Left renal pelvis (tissue), 4 donors: Measurements from ENCODE around the gene GTPBP6. TPM values are rescaled to one million over a fixed set of nuclear protein-coding genes. Genes with fewer than 3 reads are reported as not detected.
"Not testable (repeated sequence)": the region's sequence is repeated elsewhere in the genome, so short reads cannot be mapped to it uniquely, and the experiment has no call there.

Experiments
- DNase-seq, 4 donors: peaks; one replicate each; pipeline ENCODE4 v3.0.0-alpha.2; 2013; ENCODE audit warnings: low read depth in 4 of 4, low spot score in 3 of 4
- polyA plus RNA-seq, 4 donors: library from polyadenylated mRNA; unstranded; fragments of 120-200 nt; gene quantifications; one replicate each; pipeline ENCODE4 v1.2.1, GENCODE V29; 2013; ENCODE audit not compliant: insufficient read length in 4 of 4

GTPBP6 gene
- polyA plus RNA-seq, 4 donors: 34.7 to 68.3 (median 42.6) TPM

DNA sequence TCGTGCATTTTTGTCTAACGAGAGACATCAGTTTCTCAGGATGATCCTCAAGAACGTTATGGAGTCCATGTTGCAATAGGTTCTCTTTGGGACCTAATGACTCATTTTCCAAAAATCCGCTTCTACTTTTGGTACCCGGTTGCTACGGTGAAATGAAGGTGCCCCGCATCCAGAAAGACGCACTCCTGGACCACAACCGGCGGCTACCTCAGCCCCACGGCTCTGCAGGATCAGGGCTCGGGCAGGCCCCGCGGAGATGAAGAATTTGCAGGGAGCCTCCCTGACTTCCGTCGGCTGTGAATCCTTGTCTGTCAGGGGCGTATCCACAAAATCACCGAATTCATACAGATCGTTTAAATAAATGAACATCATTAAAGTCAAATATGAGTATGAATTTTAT, 15.6 kb downstream of the GTPBP6 start:
- no peak for DNase-seq

DNA sequence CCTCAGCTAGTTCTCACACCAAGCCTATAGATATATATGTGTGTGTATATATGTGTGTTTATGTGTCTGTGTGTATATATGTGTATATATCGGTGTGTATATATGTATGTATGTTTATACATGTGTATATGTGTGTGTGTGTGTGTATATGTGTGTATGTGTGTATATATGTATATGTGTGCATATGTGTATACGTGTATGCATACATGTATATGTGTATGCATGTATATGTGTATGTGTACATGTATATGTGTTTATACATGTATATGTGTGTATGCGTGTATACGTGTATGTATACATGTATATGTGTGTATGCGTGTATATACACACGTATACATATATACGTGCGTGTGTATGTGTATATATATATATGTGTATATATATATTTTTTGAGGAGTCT, 18.3 kb downstream of the GTPBP6 start:
- DNase-seq: no peak

DNA sequence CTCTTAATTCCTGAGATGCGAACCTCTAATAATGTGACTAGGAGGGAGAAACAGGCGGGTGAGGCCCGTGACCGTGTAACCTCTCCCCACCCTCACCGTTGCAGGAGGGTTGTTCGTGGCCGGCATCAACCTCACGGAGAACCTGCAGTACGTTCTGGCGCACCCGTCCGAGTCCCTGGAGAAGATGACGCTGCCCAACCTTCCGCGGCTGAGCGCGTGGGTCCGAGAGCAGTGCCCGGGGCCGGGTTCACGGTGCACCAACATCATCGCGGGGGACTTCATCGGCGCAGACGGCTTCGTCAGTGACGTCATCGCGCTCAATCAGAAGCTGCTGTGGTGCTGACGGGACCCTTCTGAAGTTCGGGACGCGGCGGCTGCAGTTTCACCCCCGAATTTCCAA, 19.6 kb downstream of the GTPBP6 start:
- DNase-seq: no peak

GRCh38 chrX:295136-295535, 23.5 kb downstream of the GTPBP6 start:
- DNase-seq: no peak

DNA sequence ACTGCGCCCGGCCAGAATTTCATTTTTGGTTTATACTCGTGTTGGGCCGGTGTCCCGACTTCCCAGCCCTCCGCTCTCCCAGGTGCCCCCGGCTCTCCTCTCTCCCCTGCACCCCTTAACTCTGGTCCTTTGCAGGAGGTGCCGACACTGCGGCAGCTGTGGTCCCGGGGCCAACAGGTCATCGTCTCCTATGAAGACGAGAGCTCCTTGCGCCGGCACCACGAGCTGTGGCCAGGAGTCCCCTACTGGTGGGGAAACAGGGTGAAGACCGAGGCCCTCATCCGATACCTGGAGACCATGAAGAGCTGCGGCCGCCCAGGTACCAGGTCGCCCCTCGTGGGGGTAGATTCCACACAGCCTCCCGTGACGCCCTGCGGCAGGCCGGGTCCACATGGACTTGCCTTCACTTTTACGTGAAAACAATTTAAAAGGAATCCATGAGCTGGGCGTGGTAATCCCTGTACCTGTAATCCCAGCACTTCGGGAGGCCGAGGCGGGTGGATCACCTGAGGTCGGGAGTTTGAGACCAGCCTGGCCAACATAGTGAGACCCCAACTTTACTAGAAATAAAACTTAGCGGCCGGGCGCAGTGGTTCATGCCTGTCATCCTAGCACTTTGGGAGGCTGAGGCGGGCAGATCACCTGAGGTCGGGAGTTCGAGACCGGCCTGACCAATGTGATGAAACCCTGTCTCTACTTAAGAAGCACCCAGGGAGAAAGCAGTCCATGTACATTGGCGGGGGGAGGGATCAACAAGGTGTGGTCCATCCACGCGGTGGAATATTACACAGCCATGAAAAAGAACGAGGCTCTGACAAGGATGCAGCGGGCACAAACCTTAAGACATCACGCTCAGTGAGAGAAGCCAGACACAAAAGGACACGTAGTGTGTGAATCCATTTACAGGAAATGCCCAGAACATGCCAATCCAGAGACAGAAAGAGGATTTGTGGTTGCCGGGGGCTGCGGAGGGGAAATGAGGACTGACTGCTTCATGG, 25.4 kb downstream of the GTPBP6 start:
- no peak for DNase-seq

- DNase-seq: no peak
Observed at GRCh38 chrX:291411-291901, 27.1 kb downstream of the GTPBP6 start.

- no peak for DNase-seq
Observed at GRCh38 chrX:290476-291166, 28.0 kb downstream of the GTPBP6 start.

DNA sequence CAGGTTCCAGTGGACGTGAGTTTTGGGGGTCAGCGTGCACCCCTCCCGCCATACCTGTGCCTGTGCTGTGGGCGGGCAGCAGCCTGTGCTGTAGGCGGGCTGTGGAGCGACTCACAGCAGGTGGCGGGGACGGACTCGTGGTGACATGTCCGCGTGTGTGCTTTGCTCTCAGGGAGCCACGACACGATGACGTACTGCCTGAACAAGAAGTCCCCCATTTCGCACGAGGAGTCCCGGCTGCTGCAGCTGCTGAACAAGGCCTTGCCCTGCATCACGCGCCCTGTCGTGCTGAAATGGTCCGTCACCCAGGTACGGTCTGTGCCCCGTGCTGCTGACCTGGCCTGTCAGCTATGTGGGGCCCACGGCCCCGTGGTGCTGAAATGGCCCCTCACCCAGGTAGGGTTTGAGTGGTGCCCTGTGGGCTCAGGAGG, 30.0 kb downstream of the GTPBP6 start:
- no peak for DNase-seq

- no peak for DNase-seq
Observed at GRCh38 chrX:287670-288069, 30.9 kb downstream of the GTPBP6 start.

DNA sequence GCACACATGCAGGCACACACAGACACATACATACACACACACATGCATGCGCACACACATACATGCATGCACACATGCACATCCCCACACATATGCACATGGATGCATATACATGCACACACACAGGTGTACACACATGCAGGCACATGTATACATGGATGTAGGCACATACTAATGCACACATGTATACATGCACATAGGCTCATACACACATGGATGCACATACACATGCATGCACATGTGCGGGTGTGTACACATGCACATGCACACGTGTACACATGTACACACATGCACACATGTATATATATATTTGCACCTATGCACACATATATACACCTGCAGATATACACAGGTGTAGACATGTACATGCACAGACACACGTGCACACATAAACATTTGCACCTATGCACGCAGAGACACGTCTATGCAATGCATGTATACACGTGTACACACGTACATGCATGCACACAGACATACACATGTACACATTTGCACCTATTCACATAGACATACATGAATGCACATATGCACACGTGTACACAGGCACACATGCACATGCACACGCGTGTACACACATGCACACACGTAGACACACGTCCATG, 33.4 kb downstream of the GTPBP6 start:
- DNase-seq: no peak

DNA sequence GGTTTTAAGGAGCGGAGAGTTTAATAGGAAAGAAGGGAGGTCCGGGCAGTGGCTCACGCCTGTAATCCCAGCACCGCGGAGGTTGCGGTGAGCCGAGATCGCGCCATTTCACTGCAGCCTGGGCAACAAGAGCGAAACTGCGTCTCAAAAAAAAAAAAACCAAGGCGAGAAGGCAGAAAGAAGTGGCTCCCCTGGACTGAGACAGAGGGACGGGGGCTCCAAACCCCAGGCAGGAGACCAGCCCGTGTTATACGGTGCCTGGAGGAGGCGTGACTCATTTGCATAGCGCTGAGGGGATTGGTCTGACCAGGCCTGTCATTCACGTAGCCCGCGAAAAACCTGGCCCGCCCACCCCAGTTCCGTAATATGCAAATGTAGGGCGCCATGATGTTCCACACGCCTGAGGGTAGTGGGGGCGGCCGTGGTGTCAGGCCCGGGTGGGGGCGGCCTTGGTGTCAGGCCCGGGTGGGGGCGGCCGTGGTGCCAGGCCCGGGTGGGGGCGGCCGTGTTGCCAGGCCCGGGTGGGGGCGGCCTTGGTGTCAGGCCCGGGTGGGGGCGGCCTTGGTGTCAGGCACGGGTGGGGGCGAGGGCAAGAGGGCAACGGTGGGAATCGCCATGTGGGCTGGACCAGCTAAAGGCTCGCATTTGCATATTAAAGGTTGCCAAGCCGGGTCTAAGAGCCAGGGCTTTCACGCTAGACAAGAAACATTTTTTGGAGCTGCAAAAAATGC, 35.3 kb downstream of the GTPBP6 start:
- DNase-seq: peak; percentile 74 to 83 (median 77)

DNA sequence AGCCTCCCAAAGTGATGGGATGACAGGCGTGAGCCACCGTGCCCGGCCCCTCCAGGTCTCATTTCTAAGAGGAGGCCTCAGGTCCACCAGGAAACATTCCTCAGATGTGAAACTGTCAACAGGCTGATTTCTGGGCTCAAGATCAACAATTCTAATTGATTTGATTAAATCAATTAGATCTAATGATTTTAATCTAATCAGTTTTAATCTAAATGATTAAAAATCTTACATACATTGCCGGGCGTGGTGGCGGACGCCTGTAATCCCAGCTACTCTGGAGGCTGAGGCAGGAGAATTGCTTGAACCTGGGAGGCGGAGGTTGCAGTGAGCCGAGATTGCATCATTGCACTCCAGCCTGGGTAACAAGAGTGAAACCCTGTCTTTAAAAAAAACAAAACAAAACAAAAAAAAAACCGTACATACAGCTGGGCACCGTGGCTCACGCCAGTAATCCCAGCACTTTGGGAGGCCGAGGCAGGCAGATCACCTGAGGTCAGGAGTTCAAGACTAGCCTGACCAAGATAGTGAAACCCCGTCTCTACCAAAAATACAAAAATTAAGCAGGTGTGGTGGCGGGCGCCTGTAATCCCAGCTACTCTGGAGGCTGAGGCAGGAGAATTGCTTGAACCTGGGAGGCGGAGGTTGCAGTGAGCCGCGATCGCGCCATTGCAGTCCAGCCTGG, 36.5 kb downstream of the GTPBP6 start:
- DNase-seq: not testable (repeated sequence)

DNA sequence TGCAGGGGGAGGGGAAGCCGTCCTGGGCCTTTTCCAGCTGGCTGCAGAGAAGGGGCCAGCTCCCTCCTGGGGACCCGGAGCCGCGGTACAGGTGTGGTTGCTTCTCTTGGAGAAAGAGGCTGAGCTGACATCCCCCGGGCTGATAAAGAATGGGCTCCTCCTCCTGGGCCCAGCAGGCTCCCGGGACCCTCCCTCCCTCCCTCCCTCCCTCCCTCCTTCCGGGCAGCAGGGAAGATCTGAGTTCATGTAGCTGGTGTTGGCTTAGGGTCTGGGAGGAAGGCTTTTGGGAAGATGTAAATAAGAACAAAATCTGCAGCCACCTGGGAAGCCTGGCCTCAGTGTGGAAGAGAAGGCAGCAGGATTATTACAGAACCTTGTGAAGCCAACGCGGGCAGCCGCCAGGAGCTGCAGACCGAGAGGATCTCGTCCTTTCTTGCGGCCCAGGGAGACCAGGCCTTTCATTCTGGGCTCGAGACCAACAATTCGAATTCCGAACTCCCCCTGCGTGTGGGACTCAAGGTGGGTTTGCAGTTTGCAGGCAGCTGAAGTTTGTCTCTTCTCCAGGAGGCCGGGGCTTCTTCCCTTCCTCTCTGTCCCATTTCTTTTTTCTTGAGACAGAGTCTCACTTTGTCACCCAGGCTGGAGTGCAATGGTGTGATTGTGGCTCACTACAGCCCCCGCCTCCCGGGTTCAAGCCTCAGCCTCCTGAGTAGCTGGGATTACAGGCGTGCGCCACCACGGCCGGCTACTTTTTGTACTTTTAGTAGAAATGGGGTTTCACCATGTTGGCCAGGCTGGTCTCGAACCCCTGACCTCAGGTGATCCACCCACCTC, 37.2 kb downstream of the GTPBP6 start, which contains the start of gene PLCXD1:
Gene PLCXD1, plus strand, starts transcription at position 216 of the 834 bp plus-strand sequence. CDS start 2,807 bp downstream, outside the sequence.
- peak in 1 of 4 donors; percentile 66 for DNase-seq

DNA sequence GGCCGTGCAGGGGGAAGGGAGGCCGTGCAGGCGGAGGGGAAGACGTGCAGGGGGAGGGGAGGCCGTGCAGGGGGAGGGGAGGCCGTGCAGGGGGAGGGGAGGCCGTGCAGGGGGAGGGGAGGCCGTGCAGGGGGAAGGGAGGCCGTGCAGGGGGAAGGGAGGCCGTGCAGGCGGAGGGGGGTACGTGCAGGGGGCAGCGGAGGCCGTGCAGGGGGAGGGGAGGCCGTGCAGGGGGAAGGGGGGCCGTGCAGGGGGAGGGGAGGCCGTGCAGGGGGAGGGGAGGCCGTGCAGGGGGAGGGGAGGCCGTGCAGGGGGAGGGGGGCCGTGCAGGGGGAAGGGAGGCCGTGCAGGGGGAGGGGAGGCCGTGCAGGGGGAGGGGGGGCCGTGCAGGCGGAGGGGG, 37.9 kb downstream of the GTPBP6 start:
- not testable (repeated sequence) for DNase-seq

DNA sequence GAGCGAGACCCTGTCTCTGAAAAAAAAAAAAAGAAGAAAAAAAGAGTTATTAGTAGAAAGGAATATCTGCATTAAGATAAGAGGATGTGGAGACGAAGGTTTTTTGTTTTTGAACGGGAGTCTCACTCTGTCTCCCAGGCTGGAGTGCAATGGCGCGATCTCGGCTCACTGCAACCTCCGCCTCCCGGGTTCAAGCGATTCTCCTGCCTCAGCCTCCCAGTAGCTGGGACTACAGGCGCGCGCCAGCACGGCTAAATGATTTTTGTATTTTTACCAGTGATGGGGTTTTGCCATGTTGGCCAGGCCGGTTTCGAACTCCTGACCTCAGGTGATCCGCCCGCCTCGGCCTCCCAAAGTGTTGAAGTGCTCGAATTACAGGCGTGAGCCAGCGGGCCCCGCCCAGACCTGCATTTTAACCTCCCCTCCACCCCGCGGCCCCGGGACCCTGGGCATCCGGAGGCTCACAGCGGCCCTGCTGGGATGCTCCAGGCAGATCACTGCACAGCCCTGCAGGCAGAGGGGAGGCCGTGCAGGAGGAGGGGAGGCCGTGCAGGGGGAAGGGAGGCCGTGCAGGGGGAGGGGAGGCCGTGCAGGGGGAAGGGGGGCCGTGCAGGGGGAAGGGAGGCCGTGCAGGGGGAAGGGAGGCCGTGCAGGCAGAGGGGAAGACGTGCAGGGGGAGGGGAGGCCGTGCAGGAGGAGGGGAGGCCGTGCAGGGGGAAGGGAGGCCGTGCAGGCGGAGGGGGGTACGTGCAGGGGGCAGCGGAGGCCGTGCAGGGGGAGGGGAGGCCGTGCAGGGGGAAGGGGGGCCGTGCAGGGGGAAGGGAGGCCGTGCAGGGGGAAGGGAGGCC, 38.6 kb downstream of the GTPBP6 start:
- DNase-seq: not testable (repeated sequence)

GRCh38 chrX:276581-277201, 41.9 kb downstream of the GTPBP6 start:
- no peak for DNase-seq

- DNase-seq: no peak
Observed at GRCh38 chrX:275967-276580, 42.5 kb downstream of the GTPBP6 start.
